NCI-H1417 treated with DMSO at 0.1 percent for 48 hours (cell line): ENCODE data around the gene CNR1.
"Not testable (repeated sequence)": the region's sequence is repeated elsewhere in the genome, so short reads cannot be mapped to it uniquely, and the experiment has no call there.

Experiments used
- DNase-seq: peaks from one replicate; lab custom pipeline; 2025; lab: John Stamatoyannopoulos, UW

CNR1 gene

DNA sequence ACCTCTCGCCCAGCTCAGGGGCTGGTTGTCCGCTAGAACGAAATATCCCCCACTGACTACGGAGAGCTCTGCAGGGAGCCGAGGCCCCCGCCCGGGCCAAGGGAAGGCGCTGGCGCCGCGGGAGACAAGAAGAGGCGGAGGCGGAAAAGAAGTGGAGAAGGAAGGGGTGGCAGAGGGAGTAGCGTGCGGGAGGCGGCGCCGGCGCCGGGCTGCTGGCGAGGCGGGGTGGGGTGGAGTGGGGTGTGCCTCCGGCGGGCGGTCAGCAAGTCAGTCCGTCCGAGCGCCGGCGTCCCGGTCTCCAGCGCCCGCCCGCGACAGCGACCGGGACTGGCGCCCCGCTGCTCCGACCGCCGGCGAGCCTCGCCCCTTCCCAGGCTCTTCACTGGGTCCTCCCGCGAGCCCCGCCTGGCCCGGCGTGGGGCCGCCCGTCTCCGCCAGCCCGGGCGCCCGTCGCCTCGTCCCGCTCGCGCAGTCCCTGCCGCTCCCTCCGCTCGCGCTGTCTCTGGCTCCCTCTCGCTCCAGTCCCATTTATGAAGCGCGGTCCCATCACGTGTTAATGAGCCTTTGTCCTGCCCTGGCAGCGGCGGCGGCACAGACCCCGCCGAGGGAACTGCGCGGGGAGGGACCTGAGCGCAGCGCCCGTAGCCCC is at the start of gene CNR1:
Gene CNR1 (minus strand): TSS at position 504 of the 649 bp plus-strand sequence. CDS start 21,073 bp downstream, outside the sequence.
- no peak for DNase-seq

DNA sequence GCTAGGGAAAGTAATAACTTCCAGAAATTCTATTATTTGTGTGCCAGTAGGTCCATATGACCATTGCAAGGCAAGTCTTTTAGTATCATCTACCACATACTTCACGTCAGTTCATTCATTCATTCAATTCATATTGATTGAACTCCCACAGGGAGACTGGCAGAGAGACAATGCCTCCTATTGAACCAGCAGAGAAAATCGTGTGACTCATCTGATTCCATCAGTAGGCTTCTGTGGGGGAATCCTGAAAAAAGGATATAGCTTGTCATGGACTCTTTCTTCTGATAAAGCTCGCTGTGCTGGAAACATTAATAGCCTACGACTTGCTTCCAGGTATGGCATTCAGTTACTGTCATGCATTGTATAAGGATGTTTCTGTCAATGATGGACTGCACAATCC is 45.3 kb upstream of the CNR1 start:
- DNase-seq: no peak

- DNase-seq: no peak
Observed at GRCh38 chr6:88209301-88209700, 43.2 kb upstream of the CNR1 start.

- no peak for DNase-seq
Observed at GRCh38 chr6:88208726-88209125, 42.6 kb upstream of the CNR1 start.

DNA sequence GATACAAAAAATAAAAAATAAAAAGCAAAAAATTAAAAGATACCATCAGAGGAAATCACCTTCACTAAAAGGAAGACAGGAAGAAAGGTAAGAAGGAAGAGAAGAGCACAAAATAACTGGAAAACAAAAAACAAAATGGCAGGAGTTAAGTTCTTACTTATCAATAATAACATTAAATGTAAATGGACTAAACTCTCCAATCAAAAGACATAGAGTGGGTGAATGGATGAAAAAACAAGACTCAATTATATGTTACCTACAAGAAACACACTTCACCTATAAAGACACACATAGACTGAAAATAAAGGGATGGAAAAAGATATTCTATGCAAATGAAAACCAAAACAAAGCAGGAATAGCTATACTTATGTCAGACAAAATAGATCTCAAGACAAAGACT is 35.6 kb upstream of the CNR1 start:
- DNase-seq: not testable (repeated sequence)

GRCh38 chr6:88184921-88185320 is 18.8 kb upstream of the CNR1 start:
- no peak for DNase-seq

GRCh38 chr6:88183471-88183870 is 17.3 kb upstream of the CNR1 start:
- DNase-seq: no peak

DNA sequence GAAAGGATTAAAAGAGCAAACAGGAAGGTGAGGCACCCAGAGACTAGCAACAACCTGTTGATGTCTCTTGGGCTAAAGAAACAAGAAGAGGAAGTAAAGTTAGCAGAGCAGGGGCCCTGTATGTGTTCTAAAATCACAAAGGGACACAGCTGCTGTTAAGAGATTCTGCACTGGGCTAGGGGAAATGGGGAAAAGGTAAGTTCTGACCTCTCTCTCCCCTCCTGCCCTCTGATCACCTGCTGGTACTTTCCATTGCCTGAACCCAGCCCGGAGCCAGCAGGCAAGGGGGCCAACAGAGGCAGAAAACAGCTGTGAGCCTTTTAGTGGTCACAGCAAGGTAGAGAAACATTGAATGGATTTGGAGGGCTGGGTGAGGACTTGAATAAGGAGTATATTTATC is 13.5 kb upstream of the CNR1 start:
- no peak for DNase-seq

DNA sequence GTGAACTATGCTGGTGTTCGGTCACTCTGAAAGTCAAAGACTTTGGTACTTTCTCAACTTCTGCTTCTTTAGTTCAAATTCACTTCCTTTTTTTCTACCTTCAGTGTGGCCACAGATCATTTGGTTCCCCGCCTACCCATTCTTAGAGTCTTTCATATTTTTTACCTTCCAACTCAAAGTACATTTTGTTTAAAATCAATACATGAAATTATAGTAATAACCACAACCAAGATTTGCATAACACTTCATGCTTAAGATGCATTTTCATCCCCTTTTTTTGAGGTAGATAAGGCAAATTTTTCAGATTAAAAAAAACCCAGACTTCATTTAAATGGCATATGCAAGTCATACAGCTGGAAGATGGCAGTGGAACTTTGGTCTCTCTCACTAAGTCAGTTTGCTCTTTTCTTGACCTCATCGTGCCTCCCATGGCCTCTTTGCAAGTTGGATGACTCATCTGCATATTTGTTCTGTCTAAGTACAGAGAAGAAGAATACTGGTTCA is 11.9 kb upstream of the CNR1 start:
- DNase-seq: no peak

- no peak for DNase-seq
Observed at GRCh38 chr6:88174906-88175305, 8.8 kb upstream of the CNR1 start.

GRCh38 chr6:88171312-88171711 is 5.2 kb upstream of the CNR1 start:
- no peak for DNase-seq

- DNase-seq: no peak
Observed at GRCh38 chr6:88168362-88168761, 2.2 kb upstream of the CNR1 start.

GRCh38 chr6:88167352-88167937 is 1.3 kb upstream of the CNR1 start:
- DNase-seq: no peak

DNA sequence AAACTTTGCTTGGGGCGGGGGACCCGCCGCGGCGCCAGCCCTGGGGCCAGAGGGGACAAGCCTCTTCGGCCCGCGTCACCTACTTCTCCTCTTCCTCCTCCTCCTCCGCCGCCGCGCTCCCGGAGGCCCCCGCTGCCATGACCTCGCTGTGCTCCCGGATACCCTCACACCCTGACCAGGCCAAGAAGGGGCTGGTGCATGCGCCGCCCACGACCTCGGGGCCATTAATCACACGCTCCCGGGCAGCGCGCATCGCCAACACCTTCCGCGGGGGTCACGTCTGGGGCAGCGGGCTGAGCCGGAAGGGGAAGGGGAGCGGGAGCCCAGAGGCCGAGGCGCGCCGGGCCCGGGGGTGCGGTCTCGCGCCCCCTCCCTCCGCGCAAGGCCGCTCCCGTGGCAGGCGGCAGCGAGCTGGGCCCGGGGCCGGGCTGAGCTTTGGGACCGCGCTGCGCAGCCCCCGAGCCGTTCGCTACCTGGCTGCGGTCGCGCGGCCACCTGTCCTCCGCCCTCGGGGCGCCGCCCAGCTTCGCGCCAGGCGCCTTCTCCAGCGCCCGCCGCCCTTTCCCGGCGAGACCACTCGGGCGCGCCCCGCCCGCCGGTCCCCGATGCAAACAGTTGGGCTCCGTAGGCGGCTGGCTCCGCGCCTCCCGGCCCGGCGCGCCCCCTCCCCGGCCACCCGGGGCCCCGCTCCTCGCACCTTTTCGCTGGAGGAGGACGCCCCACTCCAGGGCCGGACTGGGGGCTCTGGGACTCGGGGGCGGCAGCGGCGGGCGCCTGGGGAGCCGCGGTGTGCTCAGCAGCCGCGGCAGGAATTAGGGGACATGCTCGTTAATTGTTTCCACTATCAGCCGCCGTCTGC is 575 bp upstream of the CNR1 start:
- no peak for DNase-seq

GRCh38 chr6:88165087-88165843 is 882 bp downstream of the CNR1 start:
- DNase-seq: no peak

DNA sequence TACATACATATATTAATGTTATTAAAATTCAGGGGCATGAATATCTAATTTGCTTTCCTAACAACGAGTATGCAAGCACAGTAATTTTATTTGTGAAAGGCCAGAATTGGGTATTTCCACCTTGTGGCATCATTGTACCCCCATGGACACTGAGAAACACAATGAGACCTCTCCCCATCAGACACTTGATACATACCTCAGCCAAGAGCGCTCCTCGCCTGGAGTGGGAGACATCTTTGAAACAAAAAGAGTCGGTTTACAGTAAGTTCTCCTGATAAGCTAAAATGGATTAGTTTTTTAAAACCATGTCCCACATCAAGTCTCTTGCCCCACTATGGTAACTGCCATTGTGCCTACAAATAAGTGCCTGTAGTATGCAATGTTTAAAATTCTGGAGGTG is 2.1 kb downstream of the CNR1 start:
- DNase-seq: no peak

DNA sequence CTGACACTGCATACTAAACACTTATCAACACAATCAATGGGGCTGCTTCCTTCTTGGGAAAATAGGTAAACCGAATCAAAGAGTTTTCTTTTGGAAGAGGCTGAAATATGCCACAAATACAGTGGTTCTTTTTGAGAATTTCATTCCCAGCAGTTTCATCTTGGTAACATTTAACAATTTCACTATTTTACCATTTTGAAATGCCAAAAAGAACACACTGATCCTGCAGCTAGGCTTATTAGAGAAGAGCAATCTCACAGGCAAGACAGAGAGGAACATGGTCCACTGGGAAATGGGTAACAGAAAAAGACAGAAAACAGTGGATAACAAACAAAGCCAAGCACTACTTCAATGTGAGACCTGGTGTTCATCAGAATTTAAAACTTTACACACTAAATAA is 2.5 kb downstream of the CNR1 start:
- no peak for DNase-seq

- no peak for DNase-seq
Observed at GRCh38 chr6:88161940-88162339, 4.2 kb downstream of the CNR1 start.

GRCh38 chr6:88157106-88157505 is 9.0 kb downstream of the CNR1 start:
- DNase-seq: no peak

DNA sequence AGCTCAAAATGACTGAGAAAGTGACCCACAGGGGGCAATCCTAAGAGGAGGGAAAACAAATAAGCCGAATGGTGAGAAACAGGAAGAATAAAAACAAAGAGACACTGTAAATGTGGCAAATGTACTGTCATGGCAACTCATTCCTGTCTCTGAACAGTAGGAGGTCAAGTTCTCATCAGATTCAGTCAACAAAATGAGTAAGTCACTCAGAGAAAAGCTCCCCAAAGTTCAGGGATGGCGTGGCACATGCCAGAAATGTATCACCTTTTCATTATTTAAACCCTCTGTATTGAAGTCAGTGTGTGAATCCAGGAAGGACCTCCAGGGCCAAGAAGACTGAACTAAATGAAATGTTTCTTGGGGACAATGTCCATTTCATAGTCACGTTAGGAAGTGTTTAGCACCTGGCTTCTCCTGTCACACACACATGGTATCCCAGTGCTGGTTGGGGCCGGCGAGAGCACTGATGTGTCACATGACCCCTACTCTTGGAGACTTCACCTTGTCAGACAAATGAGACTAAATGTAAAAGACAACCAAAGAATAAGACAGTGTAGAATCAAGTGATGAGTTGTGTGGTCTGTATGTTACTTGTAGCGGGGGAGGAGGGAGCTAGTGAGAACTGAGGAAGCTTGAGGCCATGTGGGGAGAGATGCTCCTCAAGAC is 20.7 kb downstream of the CNR1 start:
- no peak for DNase-seq

DNA sequence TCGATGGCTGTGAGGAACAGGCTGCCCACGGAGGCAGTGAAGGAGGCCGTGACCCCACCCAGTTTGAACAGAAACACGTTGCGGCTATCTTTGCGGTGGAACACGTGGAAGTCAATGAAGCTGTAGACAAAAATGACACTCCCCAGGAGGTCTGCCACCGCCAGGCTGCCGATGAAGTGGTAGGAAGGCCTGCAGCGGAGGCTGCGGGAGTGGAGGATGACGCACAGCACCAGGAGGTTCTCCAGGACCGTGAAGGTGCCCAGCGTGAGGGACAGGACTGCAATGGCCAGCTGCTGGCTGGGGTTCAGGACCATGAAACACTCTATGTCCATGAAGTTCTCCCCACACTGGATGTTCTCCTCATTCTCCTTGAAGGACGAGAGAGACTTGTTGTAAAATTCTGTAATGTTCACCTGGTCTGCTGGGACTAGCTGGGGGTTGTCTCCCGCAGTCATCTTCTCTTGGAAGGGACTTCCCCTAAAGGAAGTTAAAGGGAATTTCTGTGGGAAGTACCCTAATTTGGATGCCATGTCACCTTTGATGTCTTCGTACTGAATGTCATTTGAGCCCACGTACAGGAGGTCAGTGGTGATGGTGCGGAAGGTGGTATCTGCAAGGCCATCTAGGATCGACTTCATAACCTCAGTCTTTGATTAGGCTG is 21.4 kb downstream of the CNR1 start:
- DNase-seq: no peak
